SU-DHL-6 (cell line): ENCODE measurements around the gene ABHD8.
A peak's percentile ranks its signal among the peaks of the same experiment; 100 is the strongest.

Experiments used
- H2AFZ ChIP-seq: fragments of 200-600 bp; sonication (generic); 2 replicates; pipeline ENCODE4 v1.6.1; 2014; ENCODE audit warnings: low read depth, mild to moderate bottlenecking, moderate library complexity, mixed read lengths, antibody characterized with exemption, low read length; ENCODE audit not compliant: severe bottlenecking
- H3F3A ChIP-seq: fragments of 200-600 bp; shearing (Covaris generic); 2 replicates; pipeline ENCODE4 v1.6.0; 2016; ENCODE audit warnings: antibody characterized with exemption, mild to moderate bottlenecking; ENCODE audit not compliant: insufficient read depth
- H3K27ac ChIP-seq: fragments of 200-600 bp; sonication (generic); 2 replicates; pipeline ENCODE4 v1.5.1; 2016; ENCODE audit warnings: low read depth, mild to moderate bottlenecking, low read length, moderate library complexity, mixed read lengths
- H3K27me3 ChIP-seq: fragments of 200-600 bp; sonication (generic), shearing (Covaris generic); 2 replicates; pipeline ENCODE4 v1.6.0; 2014; ENCODE audit warnings: mild to moderate bottlenecking, low read length
- H3K36me3 ChIP-seq: fragments of 200-600 bp; sonication (generic); 2 replicates; pipeline ENCODE4 v1.6.1; 2014; ENCODE audit warnings: mild to moderate bottlenecking, low read length, mixed read lengths
- H3K4me2 ChIP-seq: fragments of 300-600, 200-600 bp; shearing (Covaris generic), sonication (generic); 2 replicates; pipeline ENCODE4 v1.6.0; 2014; ENCODE audit warnings: low read length, low read depth, mild to moderate bottlenecking; ENCODE audit not compliant: poor library complexity, severe bottlenecking
- H3K4me3 ChIP-seq: fragments of 200-600 bp; sonication (generic); 2 replicates; pipeline ENCODE4 v1.5.1; 2014; ENCODE audit warnings: antibody characterized with exemption, low read length, mild to moderate bottlenecking, mixed read lengths; ENCODE audit not compliant: insufficient read depth, poor library complexity, severe bottlenecking
- H3K79me2 ChIP-seq: fragments of 200-600 bp; sonication (generic); 2 replicates; pipeline ENCODE4 v1.6.1; 2014; ENCODE audit warnings: mild to moderate bottlenecking, low read length, moderate library complexity; ENCODE audit not compliant: insufficient read depth
- H3K9ac ChIP-seq: fragments of 200-600 bp; sonication (generic); 2 replicates; pipeline ENCODE4 v1.7.0; 2014; ENCODE audit warnings: mild to moderate bottlenecking, low read length
- H3K9me2 ChIP-seq: fragments of 200-600 bp; sonication (generic); replicated peaks from 2 replicates; pipeline ENCODE4 v1.6.1; 2014; ENCODE audit warnings: low read length; ENCODE audit not compliant: insufficient read depth
- H3K9me3 ChIP-seq: fragments of 200-600 bp; sonication (generic); 2 replicates; pipeline ENCODE4 v1.6.1; 2014; ENCODE audit warnings: low read length, mixed read lengths; ENCODE audit not compliant: insufficient read depth
- H4K20me1 ChIP-seq: fragments of 200-600 bp; sonication (generic); 2 replicates; pipeline ENCODE4 v1.6.1; 2014; ENCODE audit warnings: low read depth, mild to moderate bottlenecking, antibody characterized with exemption, low read length, moderate library complexity, mixed read lengths
- CTCF ChIP-seq: fragments of 200-600 bp; sonication (generic); IDR thresholded peaks from one replicate; pipeline ENCODE4 v1.5.1; 2017; ENCODE audit warnings: antibody characterized with exemption, mild to moderate bottlenecking, low read length, moderate library complexity; ENCODE audit not compliant: insufficient read depth, poor library complexity, severe bottlenecking
- EZH2phosphoT487 ChIP-seq: fragments of 200-600 bp; sonication (generic), shearing (Covaris generic); conservative IDR thresholded peaks from 2 replicates; pipeline ENCODE4 v1.6.1; 2018; ENCODE audit warnings: mild to moderate bottlenecking, antibody characterized with exemption, low read length, moderate library complexity, mixed read lengths

ABHD8 gene

GRCh38 chr19:17303167-17303939 lies at the start of gene ABHD8:
TSS of gene ABHD8 (minus strand) at chr19:17303425. CDS start at chr19:17301616, 1,809 bp downstream.
- Histone ChIP-seq H3K9me3 (no peaks in the 10 kb centered on the region), H3K9ac (peak within 1 kb of the TSS; percentile 76), H3K4me3 (peak within 1 kb of the TSS; percentile 79), H3K36me3 (peaks cover under 1% of the 10 kb centered on the region; the same call in 1 of the 2 replicates), H3K79me2 (peaks cover 8% of the 10 kb centered on the region; the same call in 1 of the 2 replicates), H3F3A (peaks cover 25% of the 10 kb centered on the region), H2AFZ (peak within 1 kb of the TSS; percentile 72), H4K20me1 (no peaks in the 10 kb centered on the region), H3K9me2 (no peaks in the 10 kb centered on the region), H3K27me3 (no peaks in the 10 kb centered on the region), H3K4me2 (peak within 1 kb of the TSS; percentile 85), H3K27ac (peak within 1 kb of the TSS; percentile 71)
- TF ChIP-seq EZH2phosphoT487 = no peak
- TF ChIP-seq CTCF = peak; percentile 17

GRCh38 chr19:17352608-17353280 lies 49.5 kb upstream of the ABHD8 start:
- H3K27ac ChIP-seq = no peak overlapping the region
- no peaks in the 10 kb centered on the region for H3F3A ChIP-seq
- no peak overlapping the region for H2AFZ ChIP-seq
- H3K4me2 ChIP-seq = no peak overlapping the region
- no peaks in the 10 kb centered on the region for H4K20me1 ChIP-seq
- H3K36me3 ChIP-seq = no peaks in the 10 kb centered on the region
- H3K4me3 ChIP-seq = no peak overlapping the region
- H3K9ac ChIP-seq = no peak overlapping the region
- no peaks in the 10 kb centered on the region for H3K27me3 ChIP-seq
- no peaks in the 10 kb centered on the region for H3K79me2 ChIP-seq
- no peaks in the 10 kb centered on the region for H3K9me2 ChIP-seq
- no peak for TF ChIP-seq CTCF
- TF ChIP-seq EZH2phosphoT487 = no peak
- H3K9me3 ChIP-seq = no peaks in the 10 kb centered on the region

- no peak overlapping the region for H3K9ac ChIP-seq
- H3K36me3 ChIP-seq = no peaks in the 10 kb centered on the region
Measured at GRCh38 chr19:17351815-17352435, 48.7 kb upstream of the ABHD8 start.

More at GRCh38 chr19:17351815-17352435, 48.7 kb upstream of the ABHD8 start:
- Histone ChIP-seq H3F3A (no peaks in the 10 kb centered on the region), H3K9me2 (no peaks in the 10 kb centered on the region), H3K4me2 (no peak overlapping the region), H4K20me1 (no peaks in the 10 kb centered on the region), H3K4me3 (no peak overlapping the region), H3K79me2 (no peaks in the 10 kb centered on the region), H3K27me3 (no peaks in the 10 kb centered on the region), H2AFZ (no peak overlapping the region), H3K9me3 (no peaks in the 10 kb centered on the region), H3K27ac (no peak overlapping the region)
- TF ChIP-seq EZH2phosphoT487 = no peak
- TF ChIP-seq CTCF = no peak
